GM21717 (cell line): Measurements from ENCODE around the gene SAMD1.

ENCODE experiments used
- ATAC-seq: cut with Tn5 transposase; IDR thresholded peaks from one replicate; pipeline ENCODE4 v1.9.1; 2021; ENCODE audit warnings: mild to moderate bottlenecking, moderate library complexity; ENCODE audit not compliant: unreplicated experiment

SAMD1 gene

GRCh38 chr19:14089662-14090508 lies 666 bp downstream of the SAMD1 start:
- no peak for ATAC-seq

GRCh38 chr19:14089412-14089661 lies 1.2 kb downstream of the SAMD1 start:
- no peak for ATAC-seq

- no peak for ATAC-seq
Measured at GRCh38 chr19:14088634-14089411, 1.7 kb downstream of the SAMD1 start.

GRCh38 chr19:14086098-14086497 lies 4.5 kb downstream of the SAMD1 start:
- no peak for ATAC-seq

- ATAC-seq = no peak
Measured at GRCh38 chr19:14085309-14085995, 5.1 kb downstream of the SAMD1 start, which contains the start of gene C19orf67. Gene C19orf67 (minus strand): TSS chr19:14085783. CDS start chr19:14085627, 156 bp downstream.

- ATAC-seq = no peak
Measured at GRCh38 chr19:14082675-14082960, 7.9 kb downstream of the SAMD1 start.

GRCh38 chr19:14081797-14082674 lies 8.5 kb downstream of the SAMD1 start:
- peak; percentile 11 for ATAC-seq

GRCh38 chr19:14080887-14081796 lies 9.4 kb downstream of the SAMD1 start:
- ATAC-seq = peak; percentile 56

GRCh38 chr19:14078411-14078810 lies 12.1 kb downstream of the SAMD1 start:
- ATAC-seq = no peak

- ATAC-seq = no peak
Measured at GRCh38 chr19:14073925-14074838, 16.4 kb downstream of the SAMD1 start.

GRCh38 chr19:14073261-14073924 lies 17.2 kb downstream of the SAMD1 start:
- ATAC-seq = no peak

GRCh38 chr19:14072535-14073260 lies 17.9 kb downstream of the SAMD1 start, which contains the start of gene MISP3:
Gene MISP3 (plus strand): TSS chr19:14072786. CDS start chr19:14073310, 524 bp downstream.
- ATAC-seq = no peak

- ATAC-seq = no peak
Measured at GRCh38 chr19:14070268-14071050, 20.1 kb downstream of the SAMD1 start.

GRCh38 chr19:14066134-14066533 lies 24.4 kb downstream of the SAMD1 start:
- ATAC-seq = no peak

- no peak for ATAC-seq
Measured at GRCh38 chr19:14063105-14063504, 27.4 kb downstream of the SAMD1 start.

- no peak for ATAC-seq
Measured at GRCh38 chr19:14062558-14062855, 28.0 kb downstream of the SAMD1 start.
